HepG2 (cell line): ENCODE results near the gene CHCHD1. TPM values are rescaled to one million over a fixed set of nuclear protein-coding genes. Genes with fewer than 3 reads are reported as not detected.
A peak's percentile ranks its signal among the peaks of the same experiment; 100 is the strongest.

ENCODE experiments used
- AHR ChIP-seq: IDR thresholded peaks from 2 replicates; pipeline ENCODE4 v1.6.1; 2018; ENCODE audit warnings: missing genetic modification reagents, missing compliant biosample characterization
- ATF7-NPFF ChIP-seq: sonication (generic); formaldehyde crosslinking; IDR thresholded peaks from 2 replicates; pipeline ENCODE4 v1.8.1; 2023; ENCODE audit warnings: mild to moderate bottlenecking, low read depth, missing genetic modification reagents, moderate library complexity
- GABPB1 ChIP-seq: IDR thresholded peaks from 2 replicates; pipeline ENCODE4 v1.6.1; 2016; ENCODE audit warnings: mild to moderate bottlenecking, missing genetic modification reagents, moderate library complexity, missing compliant biosample characterization
- HMG20A ChIP-seq: IDR thresholded peaks from 2 replicates; pipeline ENCODE4 v1.6.1; 2016; ENCODE audit warnings: borderline replicate concordance
- IKZF1 ChIP-seq: fragments of 450-650 bp; IDR thresholded peaks from 2 replicates; pipeline ENCODE4 v1.7.1; 2016
- RAD51 ChIP-seq: fragments of 450-650 bp; IDR thresholded peaks from 2 replicates; pipeline ENCODE4 v1.6.1; 2016; ENCODE audit warnings: borderline replicate concordance
- RFXAP ChIP-seq: sonication (generic); formaldehyde crosslinking; IDR thresholded peaks from 2 replicates; pipeline ENCODE4 v1.4.0; 2020; ENCODE audit warnings: missing genetic modification reagents, borderline replicate concordance
- ZNF563 ChIP-seq: sonication (generic); formaldehyde crosslinking; IDR thresholded peaks from 2 replicates; pipeline ENCODE4 v1.8.0; 2022; ENCODE audit warnings: mild to moderate bottlenecking, moderate library complexity, missing genetic modification reagents
- polyA plus RNA-seq, 8 experiments: library from polyadenylated mRNA; depleted of rRNA in 3 of 8; stranded (reverse) in 7 of 8; unstranded in 1 of 8; fragments of >200 nt; fragmentation: Illumina TruSeq in 4 of 8; extraction: Trizol in 4 of 8; gene quantifications; 2 replicates each; pipeline versions ENCODE4 v1.2.1 to v1.2.3, GENCODE V29; 2011 to 2016; ENCODE audit warnings: low read depth in 4 of 8, missing spikeins in 1 of 8, mixed read lengths in 1 of 8; ENCODE audit not compliant: insufficient read depth in 1 of 8
- total RNA-seq, 5 experiments: library from RNA; depleted of rRNA; stranded (reverse); fragments of >200 nt; fragmentation: Illumina TruSeq; extraction: Trizol; gene quantifications; 2 replicates each; pipeline ENCODE4 v1.2.3, GENCODE V29; 2016; ENCODE audit warnings: low read depth in 1 of 5
- TF ChIP-seq, protein P1 (sequence below): sonication (generic); formaldehyde crosslinking; IDR thresholded peaks from 2 replicates; pipeline ENCODE4 v1.8.1; 2023; ENCODE audit warnings: missing genetic modification reagents, mild to moderate bottlenecking, borderline replicate concordance
- TF ChIP-seq, protein P2 (sequence below): sonication (generic); formaldehyde crosslinking; IDR thresholded peaks from 2 replicates; pipeline ENCODE4 v1.5.1; 2020; ENCODE audit warnings: mild to moderate bottlenecking, missing genetic modification reagents, borderline replicate concordance
- TF ChIP-seq, protein P3 (sequence below): IDR thresholded peaks from 2 replicates; pipeline ENCODE4 v1.6.1; 2016; ENCODE audit warnings: low read depth, missing genetic modification reagents, missing compliant biosample characterization
- TF ChIP-seq, protein P4 (sequence below): sonication (generic); formaldehyde crosslinking; IDR thresholded peaks from 2 replicates; pipeline ENCODE4 v1.4.0; 2020; ENCODE audit warnings: low read depth, mild to moderate bottlenecking, missing genetic modification reagents
- TF ChIP-seq, protein P5 (sequence below): sonication (generic); formaldehyde crosslinking; IDR thresholded peaks from 2 replicates; pipeline ENCODE4 v1.5.0; 2020; ENCODE audit warnings: missing genetic modification reagents, mild to moderate bottlenecking, borderline replicate concordance

CHCHD1 gene
- total and polyA plus RNA-seq, 2 of the 13 experiments (the other 11 are each of a cell fraction or from before 2014, with no cell fraction given), result 36.9 to 71.2 TPM

DNA sequence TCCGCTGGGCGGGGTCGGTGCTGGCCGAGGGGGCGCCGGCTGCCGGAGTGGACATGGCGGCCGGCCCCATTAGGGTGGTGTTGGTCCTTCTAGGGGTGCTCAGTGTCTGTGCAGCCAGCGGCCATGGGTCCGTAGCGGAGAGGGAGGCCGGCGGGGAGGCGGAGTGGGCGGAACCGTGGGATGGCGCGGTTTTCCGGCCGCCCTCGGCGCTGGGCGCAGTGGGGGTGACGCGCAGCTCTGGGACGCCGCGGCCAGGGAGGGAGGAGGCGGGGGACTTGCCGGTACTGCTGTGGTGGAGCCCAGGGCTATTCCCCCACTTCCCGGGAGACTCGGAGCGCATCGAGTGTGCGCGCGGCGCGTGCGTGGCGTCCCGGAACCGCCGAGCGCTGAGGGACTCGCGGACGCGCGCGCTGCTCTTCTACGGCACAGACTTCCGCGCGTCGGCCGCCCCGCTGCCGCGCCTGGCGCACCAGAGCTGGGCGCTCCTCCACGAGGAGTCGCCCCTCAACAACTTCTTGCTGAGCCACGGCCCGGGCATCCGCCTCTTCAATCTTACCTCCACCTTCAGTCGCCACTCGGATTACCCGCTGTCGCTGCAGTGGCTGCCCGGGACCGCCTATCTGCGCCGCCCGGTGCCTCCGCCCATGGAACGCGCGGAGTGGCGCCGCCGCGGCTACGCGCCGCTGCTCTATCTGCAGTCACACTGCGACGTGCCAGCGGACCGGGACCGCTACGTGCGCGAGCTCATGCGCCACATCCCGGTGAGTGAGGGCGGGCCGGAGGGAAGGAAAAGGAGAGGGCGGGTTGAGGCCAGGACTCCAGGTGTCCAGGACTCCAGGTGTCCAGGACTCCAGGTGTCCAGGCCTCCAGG is 9.3 kb upstream of the CHCHD1 start (continued):
- TF ChIP-seq, protein P1, sequence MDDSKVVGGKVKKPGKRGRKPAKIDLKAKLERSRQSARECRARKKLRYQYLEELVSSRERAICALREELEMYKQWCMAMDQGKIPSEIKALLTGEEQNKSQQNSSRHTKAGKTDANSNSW, result 0 out of 2 replicates have a peak, but pooled peaks have one; percentile 46
- TF ChIP-seq HMG20A (CRISPR knock-in tag), result no peak
- TF ChIP-seq, protein P2, sequence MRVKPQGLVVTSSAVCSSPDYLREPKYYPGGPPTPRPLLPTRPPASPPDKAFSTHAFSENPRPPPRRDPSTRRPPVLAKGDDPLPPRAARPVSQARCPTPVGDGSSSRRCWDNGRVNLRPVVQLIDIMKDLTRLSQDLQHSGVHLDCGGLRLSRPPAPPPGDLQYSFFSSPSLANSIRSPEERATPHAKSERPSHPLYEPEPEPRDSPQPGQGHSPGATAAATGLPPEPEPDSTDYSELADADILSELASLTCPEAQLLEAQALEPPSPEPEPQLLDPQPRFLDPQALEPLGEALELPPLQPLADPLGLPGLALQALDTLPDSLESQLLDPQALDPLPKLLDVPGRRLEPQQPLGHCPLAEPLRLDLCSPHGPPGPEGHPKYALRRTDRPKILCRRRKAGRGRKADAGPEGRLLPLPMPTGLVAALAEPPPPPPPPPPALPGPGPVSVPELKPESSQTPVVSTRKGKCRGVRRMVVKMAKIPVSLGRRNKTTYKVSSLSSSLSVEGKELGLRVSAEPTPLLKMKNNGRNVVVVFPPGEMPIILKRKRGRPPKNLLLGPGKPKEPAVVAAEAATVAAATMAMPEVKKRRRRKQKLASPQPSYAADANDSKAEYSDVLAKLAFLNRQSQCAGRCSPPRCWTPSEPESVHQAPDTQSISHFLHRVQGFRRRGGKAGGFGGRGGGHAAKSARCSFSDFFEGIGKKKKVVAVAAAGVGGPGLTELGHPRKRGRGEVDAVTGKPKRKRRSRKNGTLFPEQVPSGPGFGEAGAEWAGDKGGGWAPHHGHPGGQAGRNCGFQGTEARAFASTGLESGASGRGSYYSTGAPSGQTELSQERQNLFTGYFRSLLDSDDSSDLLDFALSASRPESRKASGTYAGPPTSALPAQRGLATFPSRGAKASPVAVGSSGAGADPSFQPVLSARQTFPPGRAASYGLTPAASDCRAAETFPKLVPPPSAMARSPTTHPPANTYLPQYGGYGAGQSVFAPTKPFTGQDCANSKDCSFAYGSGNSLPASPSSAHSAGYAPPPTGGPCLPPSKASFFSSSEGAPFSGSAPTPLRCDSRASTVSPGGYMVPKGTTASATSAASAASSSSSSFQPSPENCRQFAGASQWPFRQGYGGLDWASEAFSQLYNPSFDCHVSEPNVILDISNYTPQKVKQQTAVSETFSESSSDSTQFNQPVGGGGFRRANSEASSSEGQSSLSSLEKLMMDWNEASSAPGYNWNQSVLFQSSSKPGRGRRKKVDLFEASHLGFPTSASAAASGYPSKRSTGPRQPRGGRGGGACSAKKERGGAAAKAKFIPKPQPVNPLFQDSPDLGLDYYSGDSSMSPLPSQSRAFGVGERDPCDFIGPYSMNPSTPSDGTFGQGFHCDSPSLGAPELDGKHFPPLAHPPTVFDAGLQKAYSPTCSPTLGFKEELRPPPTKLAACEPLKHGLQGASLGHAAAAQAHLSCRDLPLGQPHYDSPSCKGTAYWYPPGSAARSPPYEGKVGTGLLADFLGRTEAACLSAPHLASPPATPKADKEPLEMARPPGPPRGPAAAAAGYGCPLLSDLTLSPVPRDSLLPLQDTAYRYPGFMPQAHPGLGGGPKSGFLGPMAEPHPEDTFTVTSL (CRISPR knock-in tag), result no peak
- no peak for TF ChIP-seq AHR (CRISPR knock-in tag)
- peak; percentile 21; the same call in 1 of the 2 replicates for TF ChIP-seq ZNF563 (CRISPR knock-in tag)
- 0 out of 2 replicates have a peak, but pooled peaks have one; percentile 29 for TF ChIP-seq RFXAP
- TF ChIP-seq RAD51, result no peak
- TF ChIP-seq, protein P3, sequence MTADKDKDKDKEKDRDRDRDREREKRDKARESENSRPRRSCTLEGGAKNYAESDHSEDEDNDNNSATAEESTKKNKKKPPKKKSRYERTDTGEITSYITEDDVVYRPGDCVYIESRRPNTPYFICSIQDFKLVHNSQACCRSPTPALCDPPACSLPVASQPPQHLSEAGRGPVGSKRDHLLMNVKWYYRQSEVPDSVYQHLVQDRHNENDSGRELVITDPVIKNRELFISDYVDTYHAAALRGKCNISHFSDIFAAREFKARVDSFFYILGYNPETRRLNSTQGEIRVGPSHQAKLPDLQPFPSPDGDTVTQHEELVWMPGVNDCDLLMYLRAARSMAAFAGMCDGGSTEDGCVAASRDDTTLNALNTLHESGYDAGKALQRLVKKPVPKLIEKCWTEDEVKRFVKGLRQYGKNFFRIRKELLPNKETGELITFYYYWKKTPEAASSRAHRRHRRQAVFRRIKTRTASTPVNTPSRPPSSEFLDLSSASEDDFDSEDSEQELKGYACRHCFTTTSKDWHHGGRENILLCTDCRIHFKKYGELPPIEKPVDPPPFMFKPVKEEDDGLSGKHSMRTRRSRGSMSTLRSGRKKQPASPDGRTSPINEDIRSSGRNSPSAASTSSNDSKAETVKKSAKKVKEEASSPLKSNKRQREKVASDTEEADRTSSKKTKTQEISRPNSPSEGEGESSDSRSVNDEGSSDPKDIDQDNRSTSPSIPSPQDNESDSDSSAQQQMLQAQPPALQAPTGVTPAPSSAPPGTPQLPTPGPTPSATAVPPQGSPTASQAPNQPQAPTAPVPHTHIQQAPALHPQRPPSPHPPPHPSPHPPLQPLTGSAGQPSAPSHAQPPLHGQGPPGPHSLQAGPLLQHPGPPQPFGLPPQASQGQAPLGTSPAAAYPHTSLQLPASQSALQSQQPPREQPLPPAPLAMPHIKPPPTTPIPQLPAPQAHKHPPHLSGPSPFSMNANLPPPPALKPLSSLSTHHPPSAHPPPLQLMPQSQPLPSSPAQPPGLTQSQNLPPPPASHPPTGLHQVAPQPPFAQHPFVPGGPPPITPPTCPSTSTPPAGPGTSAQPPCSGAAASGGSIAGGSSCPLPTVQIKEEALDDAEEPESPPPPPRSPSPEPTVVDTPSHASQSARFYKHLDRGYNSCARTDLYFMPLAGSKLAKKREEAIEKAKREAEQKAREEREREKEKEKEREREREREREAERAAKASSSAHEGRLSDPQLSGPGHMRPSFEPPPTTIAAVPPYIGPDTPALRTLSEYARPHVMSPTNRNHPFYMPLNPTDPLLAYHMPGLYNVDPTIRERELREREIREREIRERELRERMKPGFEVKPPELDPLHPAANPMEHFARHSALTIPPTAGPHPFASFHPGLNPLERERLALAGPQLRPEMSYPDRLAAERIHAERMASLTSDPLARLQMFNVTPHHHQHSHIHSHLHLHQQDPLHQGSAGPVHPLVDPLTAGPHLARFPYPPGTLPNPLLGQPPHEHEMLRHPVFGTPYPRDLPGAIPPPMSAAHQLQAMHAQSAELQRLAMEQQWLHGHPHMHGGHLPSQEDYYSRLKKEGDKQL (CRISPR knock-in tag), result no peak
- TF ChIP-seq, protein P4, sequence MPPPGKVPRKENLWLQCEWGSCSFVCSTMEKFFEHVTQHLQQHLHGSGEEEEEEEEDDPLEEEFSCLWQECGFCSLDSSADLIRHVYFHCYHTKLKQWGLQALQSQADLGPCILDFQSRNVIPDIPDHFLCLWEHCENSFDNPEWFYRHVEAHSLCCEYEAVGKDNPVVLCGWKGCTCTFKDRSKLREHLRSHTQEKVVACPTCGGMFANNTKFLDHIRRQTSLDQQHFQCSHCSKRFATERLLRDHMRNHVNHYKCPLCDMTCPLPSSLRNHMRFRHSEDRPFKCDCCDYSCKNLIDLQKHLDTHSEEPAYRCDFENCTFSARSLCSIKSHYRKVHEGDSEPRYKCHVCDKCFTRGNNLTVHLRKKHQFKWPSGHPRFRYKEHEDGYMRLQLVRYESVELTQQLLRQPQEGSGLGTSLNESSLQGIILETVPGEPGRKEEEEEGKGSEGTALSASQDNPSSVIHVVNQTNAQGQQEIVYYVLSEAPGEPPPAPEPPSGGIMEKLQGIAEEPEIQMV, result peak; percentile 87; the same call in 1 of the 2 replicates
- TF ChIP-seq ATF7-NPFF (CRISPR knock-in tag), result no peak
- peak; percentile 74 for TF ChIP-seq GABPB1 (CRISPR knock-in tag)
- no peak for TF ChIP-seq IKZF1
- TF ChIP-seq, protein P5, sequence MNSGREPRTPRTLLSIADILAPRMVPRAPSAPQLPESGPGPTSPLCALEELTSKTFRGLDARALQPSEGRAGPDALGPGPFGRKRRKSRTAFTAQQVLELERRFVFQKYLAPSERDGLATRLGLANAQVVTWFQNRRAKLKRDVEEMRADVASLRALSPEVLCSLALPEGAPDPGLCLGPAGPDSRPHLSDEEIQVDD (CRISPR knock-in tag), result peak; percentile 67; the same call in 1 of the 2 replicates
